Measurements from ENCODE around the gene RXRG.

GRCh38 chr1:165468726-165469249 is 23.9 kb upstream of the RXRG start:
- TF ChIP-seq CTCF (IDR thresholded peaks at IDR 0.05; ENCODE audit: low read length) (no peak), EZH2 (IDR thresholded peaks at IDR 0.05; ENCODE audit: borderline replicate concordance, low read length) (no peak)
